PFSK-1 (cell line): ENCODE data around the gene COL21A1.

Experiments
- FOXP2 ChIP-seq: optimal IDR thresholded peaks from 2 replicates; pipeline ENCODE3; 2011; ENCODE audit warnings: borderline replicate concordance, control low read depth, inconsistent platforms; ENCODE audit not compliant: insufficient read depth; ENCODE audit errors: extremely low read length, extremely low read depth
- POLR2AphosphoS5 ChIP-seq: IDR thresholded peaks from 2 replicates; pipeline ENCODE4 v1.6.1; 2012; ENCODE audit warnings: low read depth, mild to moderate bottlenecking, control low read depth, low read length, moderate library complexity
- SIN3A ChIP-seq: IDR thresholded peaks from 2 replicates; pipeline ENCODE4 v1.6.1; 2012; ENCODE audit warnings: mild to moderate bottlenecking, low read length, moderate library complexity, borderline replicate concordance; ENCODE audit not compliant: insufficient read depth
- TAF1 ChIP-seq: IDR thresholded peaks from 2 replicates; pipeline ENCODE4 v1.6.1; 2012; ENCODE audit warnings: low read length, control low read depth, borderline replicate concordance; ENCODE audit not compliant: insufficient read depth
- TF ChIP-seq, protein P1 (sequence below), 2 experiments: IDR thresholded peaks; 2 replicates each; pipeline versions ENCODE4 v1.6.1 to v1.8.0; 2011 to 2012; ENCODE audit warnings: low read depth in 2 of 2, low read length in 2 of 2, control low read depth in 1 of 2, inconsistent platforms in 1 of 2, mild to moderate bottlenecking in 1 of 2, moderate library complexity in 1 of 2; ENCODE audit not compliant: insufficient read depth in 1 of 2

The COL21A1 gene

GRCh38 chr6:56278171-56278591 lies 30.8 kb upstream of the COL21A1 start:
- no peak for TF ChIP-seq FOXP2
- TF ChIP-seq TAF1 = no peak
- TF ChIP-seq, protein P1, sequence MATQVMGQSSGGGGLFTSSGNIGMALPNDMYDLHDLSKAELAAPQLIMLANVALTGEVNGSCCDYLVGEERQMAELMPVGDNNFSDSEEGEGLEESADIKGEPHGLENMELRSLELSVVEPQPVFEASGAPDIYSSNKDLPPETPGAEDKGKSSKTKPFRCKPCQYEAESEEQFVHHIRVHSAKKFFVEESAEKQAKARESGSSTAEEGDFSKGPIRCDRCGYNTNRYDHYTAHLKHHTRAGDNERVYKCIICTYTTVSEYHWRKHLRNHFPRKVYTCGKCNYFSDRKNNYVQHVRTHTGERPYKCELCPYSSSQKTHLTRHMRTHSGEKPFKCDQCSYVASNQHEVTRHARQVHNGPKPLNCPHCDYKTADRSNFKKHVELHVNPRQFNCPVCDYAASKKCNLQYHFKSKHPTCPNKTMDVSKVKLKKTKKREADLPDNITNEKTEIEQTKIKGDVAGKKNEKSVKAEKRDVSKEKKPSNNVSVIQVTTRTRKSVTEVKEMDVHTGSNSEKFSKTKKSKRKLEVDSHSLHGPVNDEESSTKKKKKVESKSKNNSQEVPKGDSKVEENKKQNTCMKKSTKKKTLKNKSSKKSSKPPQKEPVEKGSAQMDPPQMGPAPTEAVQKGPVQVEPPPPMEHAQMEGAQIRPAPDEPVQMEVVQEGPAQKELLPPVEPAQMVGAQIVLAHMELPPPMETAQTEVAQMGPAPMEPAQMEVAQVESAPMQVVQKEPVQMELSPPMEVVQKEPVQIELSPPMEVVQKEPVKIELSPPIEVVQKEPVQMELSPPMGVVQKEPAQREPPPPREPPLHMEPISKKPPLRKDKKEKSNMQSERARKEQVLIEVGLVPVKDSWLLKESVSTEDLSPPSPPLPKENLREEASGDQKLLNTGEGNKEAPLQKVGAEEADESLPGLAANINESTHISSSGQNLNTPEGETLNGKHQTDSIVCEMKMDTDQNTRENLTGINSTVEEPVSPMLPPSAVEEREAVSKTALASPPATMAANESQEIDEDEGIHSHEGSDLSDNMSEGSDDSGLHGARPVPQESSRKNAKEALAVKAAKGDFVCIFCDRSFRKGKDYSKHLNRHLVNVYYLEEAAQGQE (IDR thresholded peaks at IDR 0.05; ENCODE audit: insufficient read depth in 1 of 2, low read depth in 2 of 2, low read length in 2 of 2) = no peak
- no peak for TF ChIP-seq POLR2AphosphoS5
- TF ChIP-seq SIN3A = no peak

DNA sequence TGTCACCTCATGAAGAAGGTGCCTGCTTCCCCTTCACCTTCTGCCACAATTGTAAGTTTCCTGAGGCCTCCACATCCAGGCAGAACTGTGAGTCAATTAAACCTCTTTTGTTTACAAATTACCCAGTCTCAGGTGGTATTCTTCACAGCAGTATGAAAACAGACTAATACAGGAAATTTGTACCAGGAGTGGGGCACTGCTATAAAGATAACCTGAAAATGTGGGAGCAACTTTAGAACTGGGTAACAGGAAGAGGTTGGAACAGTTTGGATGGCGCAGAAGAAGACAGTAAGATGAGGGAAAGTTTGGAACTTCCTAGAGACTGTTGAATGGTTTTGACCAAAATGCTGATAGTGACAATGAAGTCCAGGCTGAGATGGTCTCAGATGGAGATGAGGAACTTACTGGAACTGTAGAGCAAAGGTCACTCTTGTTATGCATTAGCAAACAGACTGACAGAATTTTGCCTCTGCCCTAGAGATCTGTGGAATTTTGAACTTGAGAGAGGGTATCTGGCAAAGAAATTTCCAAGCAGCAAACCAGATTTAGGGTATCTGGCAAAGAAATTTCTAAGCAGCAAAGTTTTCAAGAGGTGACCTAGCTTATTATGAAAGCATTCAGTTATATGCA lies 23.5 kb upstream of the COL21A1 start:
- TF ChIP-seq SIN3A = no peak
- TF ChIP-seq, protein P1 (IDR thresholded peaks at IDR 0.05; ENCODE audit: insufficient read depth in 1 of 2, low read depth in 2 of 2, low read length in 2 of 2) = no peak
- no peak for TF ChIP-seq FOXP2
- no peak for TF ChIP-seq POLR2AphosphoS5
- no peak for TF ChIP-seq TAF1

DNA sequence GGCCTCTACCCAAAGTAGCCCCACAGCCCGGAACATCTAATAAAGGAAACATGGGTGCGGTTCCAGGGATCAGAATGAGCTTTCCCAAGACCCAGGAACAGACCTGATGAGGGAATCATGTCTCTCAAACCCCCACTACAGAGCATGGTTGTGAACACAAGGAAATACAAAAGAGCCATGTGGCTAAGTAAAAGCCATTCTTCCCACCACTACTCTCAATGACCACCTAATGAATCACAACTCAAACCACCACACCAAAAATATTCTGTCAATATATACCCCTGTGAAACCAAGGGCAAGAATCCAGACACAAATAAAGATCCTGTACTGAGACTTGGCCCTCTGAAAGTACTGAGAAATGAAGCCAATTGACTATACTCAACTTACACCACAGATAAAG lies 20.9 kb upstream of the COL21A1 start:
- no peak for TF ChIP-seq FOXP2
- TF ChIP-seq, protein P1 (IDR thresholded peaks at IDR 0.05; ENCODE audit: insufficient read depth in 1 of 2, low read depth in 2 of 2, low read length in 2 of 2) = no peak
- no peak for TF ChIP-seq SIN3A
- no peak for TF ChIP-seq POLR2AphosphoS5
- no peak for TF ChIP-seq TAF1

DNA sequence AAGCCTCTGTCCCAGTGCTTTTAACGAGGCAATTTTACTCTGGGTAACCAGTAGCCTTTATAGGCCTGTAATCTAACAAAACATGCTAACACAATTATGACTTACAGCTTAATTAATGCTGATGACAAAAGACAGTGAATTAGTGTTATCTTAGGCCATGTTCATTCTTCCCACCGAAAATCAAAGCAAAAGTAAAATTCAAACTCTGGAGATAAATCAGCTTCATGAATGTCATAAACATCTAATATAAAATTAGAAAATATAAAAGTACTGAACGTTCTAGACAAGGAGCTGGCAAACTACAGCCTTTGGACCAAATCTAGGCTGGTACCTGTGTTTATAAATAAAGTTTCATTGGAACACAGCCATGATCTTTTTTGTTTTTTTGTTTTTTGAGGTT lies 18.6 kb upstream of the COL21A1 start:
- TF ChIP-seq SIN3A = no peak
- no peak for TF ChIP-seq TAF1
- TF ChIP-seq POLR2AphosphoS5 = no peak
- TF ChIP-seq, protein P1 (IDR thresholded peaks at IDR 0.05; ENCODE audit: insufficient read depth in 1 of 2, low read depth in 2 of 2, low read length in 2 of 2) = no peak
- no peak for TF ChIP-seq FOXP2
